Pancreas (tissue), 10 donors: ENCODE data around the gene UBXN7. TPM values are rescaled to one million over a fixed set of nuclear protein-coding genes. Genes with fewer than 3 reads are reported as not detected.

Experiments used
- ATAC-seq, 4 donors: fragments of 200-7000 bp; cut with Tn5 transposase; one replicate each; pipeline versions ENCODE4 v1.8.0 to v1.9.1; 2020; ENCODE audit warnings: mild to moderate bottlenecking in 4 of 4, moderate library complexity in 4 of 4
- DNase-seq, 6 donors: peaks; one replicate each; pipeline ENCODE4 v3.0.0-alpha.2; 2020
- FAIRE-seq: peaks from 2 replicates; lab custom pipeline; 2012; peaks lifted over from hg19 to GRCh38; lab: Jason Lieb, UNC
- H3K27ac ChIP-seq, 4 donors: fragments of 200-600 bp; sonication (generic); 1 replicate in 3 of 4; 2 replicates in 1 of 4; pipeline versions ENCODE4 v1.5.0 to v1.8.0; 2020
- H3K27me3 ChIP-seq, 4 donors: fragments of 200-600 bp; one replicate each; pipeline ENCODE4 v1.8.0; 2021
- H3K36me3 ChIP-seq, 3 donors: fragments of 200-600 bp; sonication (generic) in 1 of 3; one replicate each; pipeline versions ENCODE4 v1.5.0 to v1.8.0; 2020 to 2021
- H3K4me1 ChIP-seq, 3 donors: fragments of 200-600 bp; one replicate each; pipeline ENCODE4 v1.8.0; 2021
- H3K4me3 ChIP-seq, 4 donors: fragments of 200-600 bp; sonication (generic) in 2 of 4; one replicate each; pipeline versions ENCODE4 v1.5.0 to v1.8.0; 2020 to 2021
- H3K9me3 ChIP-seq, 4 donors: fragments of 200-600 bp; one replicate each; pipeline ENCODE4 v1.8.0; 2021
- CTCF ChIP-seq, 4 donors: fragments of 200-600 bp; sonication (generic) in 3 of 4; IDR thresholded peaks; one replicate each; pipeline versions ENCODE4 v1.5.0 to v1.8.0; 2021; ENCODE audit warnings: antibody characterized with exemption in 4 of 4
- WGBS, 2 donors: extraction: QIAGEN DNeasy Blood & Tissue Kit; methylation state at CpG; one replicate each; pipeline ENCODE4 v1.1.7; 2013; 5-methylcytosine and 5-hydroxymethylcytosine counted together
- intact Hi-C, 3 donors: fragments of 100-400 bp; cut with DNase I; formaldehyde crosslinking; loops; one replicate each; pipeline versions ENCODE4 v1.11.1 to v1.14.2; 2022
- polyA plus RNA-seq, 2 donors: library from polyadenylated mRNA; stranded (reverse); fragments of 200-250 nt; gene quantifications; one replicate each; pipeline ENCODE4 v1.2.3, GENCODE V29; 2013
- total RNA-seq, 6 donors: library from RNA; stranded (reverse); fragmentation: NEBNext Ultra II Directional in 4 of 6; extraction: Animal tissue kit (Norgen Biotek cat#: 25700) in 4 of 6; gene quantifications; one replicate each; pipeline versions ENCODE4 v1.2.1 to v1.2.4, GENCODE V29; 2021 to 2023
- donor health status: healthy with polysubstance abuse.
- donor health status: DM: no; HTN: no; CAD: no; lungs with moderate emphysema.
- donor health status: DM: no; HTN: no; CAD: no.
- donor health status: control.
- donor health status: control.
- donor health status: Bipolar disorder and iron deficiency.
- donor health status: DM: yes; HTN: yes; CAD: no.
- donor health status: DM: no; HTN: no; CAD: no.
- donor health status: DM: no; HTN: no; CAD: no.
- donor health status: DM: yes; HTN: yes; CAD: no.

Gene UBXN7
- total and polyA plus RNA-seq, 8 donors, result 4.2 to 39.0 (median 21.1) TPM

DNA sequence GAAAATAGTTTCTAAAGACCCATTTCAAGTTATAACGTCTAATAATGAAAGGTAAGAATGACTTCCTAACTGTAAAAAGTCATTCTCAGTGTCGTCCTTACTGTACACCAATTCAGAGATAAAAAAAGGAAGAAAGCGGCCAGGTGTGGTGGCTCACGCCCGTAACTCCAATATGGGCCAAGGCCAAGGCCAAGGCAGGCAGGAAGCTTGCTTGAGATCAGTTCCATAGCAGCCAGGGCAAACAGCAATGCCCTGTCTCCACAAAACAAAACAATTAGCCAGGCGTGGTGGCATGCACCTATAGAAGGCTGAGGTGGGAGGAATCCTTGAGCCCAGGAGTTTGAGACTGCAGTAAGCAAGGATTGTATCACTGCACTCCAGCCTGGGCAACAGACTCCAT lies 31.9 kb downstream of the UBXN7 start:
- peaks cover 0 to 14% (median 0%) of the 10 kb centered on the region in 3 donors for H3K36me3 ChIP-seq
- peak in 4 of 6 donors; percentile 24 to 60 (median 44) for DNase-seq
- no peak for TF ChIP-seq CTCF (IDR thresholded peaks at IDR 0.05)
- peak; percentile 78 to 92 (median 85) for ATAC-seq
- no peaks in the 10 kb centered on the region for H3K27me3 ChIP-seq
- 40 to 47% methylated on average over 6 of the region's 6 CpGs for WGBS, 2 donors
- H3K4me1 ChIP-seq, result peaks cover 0 to 4% (median 0%) of the 10 kb centered on the region in 3 donors
- no peak overlapping the region for H3K4me3 ChIP-seq
- no peaks in the 10 kb centered on the region for H3K9me3 ChIP-seq
- H3K27ac ChIP-seq, result no peak overlapping the region
- intact Hi-C loops, result no loop called here
- no peak for FAIRE-seq

DNA sequence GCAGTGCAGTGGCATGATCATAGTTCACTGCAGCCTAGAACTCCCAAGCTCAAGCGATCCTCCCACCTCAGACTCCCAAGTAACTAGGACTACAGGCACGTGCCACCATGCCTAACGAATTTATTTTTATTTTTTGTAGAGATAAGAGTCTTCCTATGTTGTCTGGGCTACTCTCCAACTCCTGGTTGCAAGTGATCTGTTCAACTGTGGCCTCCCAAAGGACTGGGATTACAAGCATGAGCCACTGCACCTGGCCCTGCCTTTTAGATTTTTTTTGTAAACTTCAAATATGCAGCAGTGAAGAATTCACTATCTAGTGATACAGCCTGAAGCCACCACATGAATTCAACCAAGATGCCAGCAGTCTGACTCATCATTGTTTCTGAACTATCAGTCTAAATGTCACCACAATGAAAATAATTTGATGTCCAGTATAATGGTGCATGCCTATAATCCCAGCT lies 32.7 kb downstream of the UBXN7 start:
- 63 to 65% methylated on average over 3 of the region's 3 CpGs for WGBS, 2 donors
- Histone ChIP-seq H3K4me1 (peaks cover 0 to 4% (median 0%) of the 10 kb centered on the region in 3 donors), H3K9me3 (no peaks in the 10 kb centered on the region), H3K27me3 (no peaks in the 10 kb centered on the region), H3K36me3 (peaks cover 0 to 14% (median 0%) of the 10 kb centered on the region in 3 donors), H3K4me3 (no peak overlapping the region), H3K27ac (no peak overlapping the region)
- FAIRE-seq, result no peak
- ATAC-seq, result no peak
- no peak for DNase-seq
- no peak for TF ChIP-seq CTCF (IDR thresholded peaks at IDR 0.05)
- intact Hi-C loops, result no loop called here

- H3K27me3 ChIP-seq, result no peaks in the 10 kb centered on the region
- FAIRE-seq, result no peak
- H3K36me3 ChIP-seq, result peaks cover 0 to 14% (median 0%) of the 10 kb centered on the region in 3 donors
- intact Hi-C loops, result no loop called here
- H3K4me3 ChIP-seq, result no peak overlapping the region
- ATAC-seq, result no peak
- TF ChIP-seq CTCF (IDR thresholded peaks at IDR 0.05), result no peak
- H3K27ac ChIP-seq, result no peak overlapping the region
- no peak for DNase-seq
- H3K9me3 ChIP-seq, result no peaks in the 10 kb centered on the region
- WGBS, 2 donors, result 74 to 75% methylated on average over 7 of the region's 7 CpGs
- peaks cover 0 to 4% (median 0%) of the 10 kb centered on the region in 3 donors for H3K4me1 ChIP-seq
Measured at GRCh38 chr3:196398782-196399181, 33.4 kb downstream of the UBXN7 start.

- Histone ChIP-seq H3K9me3 (no peaks in the 10 kb centered on the region), H3K27ac (no peak overlapping the region), H3K4me1 (peaks cover 0 to 4% (median 0%) of the 10 kb centered on the region in 3 donors), H3K36me3 (peaks cover 0 to 20% (median 0%) of the 10 kb centered on the region in 3 donors), H3K27me3 (no peaks in the 10 kb centered on the region), H3K4me3 (no peak overlapping the region)
- 70 to 71% methylated on average over 3 of the region's 3 CpGs for WGBS, 2 donors
- DNase-seq, result no peak
- no peak for ATAC-seq
- FAIRE-seq, result no peak
- intact Hi-C loops, result no loop called here
- TF ChIP-seq CTCF (IDR thresholded peaks at IDR 0.05), result no peak
Measured at GRCh38 chr3:196397941-196398340, 34.3 kb downstream of the UBXN7 start.

- Histone ChIP-seq H3K27ac (no peak overlapping the region), H3K4me1 (no peaks in the 10 kb centered on the region), H3K36me3 (peaks cover 0 to 41% (median 0%) of the 10 kb centered on the region in 3 donors), H3K9me3 (no peaks in the 10 kb centered on the region), H3K4me3 (no peak overlapping the region), H3K27me3 (no peaks in the 10 kb centered on the region)
- DNase-seq (no peak), ATAC-seq (no peak), FAIRE-seq (no peak)
- intact Hi-C loops, result no loop called here
- WGBS, 2 donors, result 96 to 97% methylated on average over 3 of the region's 3 CpGs
- no peak for TF ChIP-seq CTCF (IDR thresholded peaks at IDR 0.05)
Measured at GRCh38 chr3:196390116-196390515, 42.1 kb downstream of the UBXN7 start.
